Bronchial epithelial cell (primary cell): ENCODE data around the gene KIF14. TPM values are rescaled to one million over a fixed set of nuclear protein-coding genes. Genes with fewer than 3 reads are reported as not detected.
A peak's percentile ranks its signal among the peaks of the same experiment; 100 is the strongest.

Experiments used
- DNase-seq: peaks from one replicate; pipeline ENCODE4 v3.0.0-alpha.2; 2010; ENCODE audit warnings: low read depth
- FAIRE-seq: peaks from 2 replicates; lab custom pipeline; 2011; peaks lifted over from hg19 to GRCh38; lab: Jason Lieb, UNC
- H3K27me3 ChIP-seq: 2 replicates; pipeline ENCODE4 v1.5.1; 2011; ENCODE audit warnings: low read length; ENCODE audit not compliant: control insufficient read depth, insufficient read depth
- H3K36me3 ChIP-seq: 2 replicates; pipeline ENCODE4 v1.5.1; 2011; ENCODE audit warnings: low read length; ENCODE audit not compliant: control insufficient read depth, insufficient read depth
- H3K4me3 ChIP-seq: 2 replicates; pipeline ENCODE4 v1.5.1; 2011; ENCODE audit warnings: mild to moderate bottlenecking, low read depth, low read length, control low read depth
- total RNA-seq: library from RNA; depleted of rRNA; stranded (reverse); fragments of >200 nt; gene quantifications from 2 replicates; pipeline ENCODE4 v1.2.1, GENCODE V29; 2014
- TF ChIP-seq, protein P1 (sequence below): IDR thresholded peaks from 2 replicates; pipeline ENCODE4 v1.5.1; 2011; ENCODE audit warnings: mild to moderate bottlenecking, moderate library complexity, low read length, control low read depth, inconsistent platforms; ENCODE audit not compliant: insufficient read depth, severe bottlenecking

Gene KIF14
- total RNA-seq, 1 donor from 2014 or later, result 0.79 TPM

DNA sequence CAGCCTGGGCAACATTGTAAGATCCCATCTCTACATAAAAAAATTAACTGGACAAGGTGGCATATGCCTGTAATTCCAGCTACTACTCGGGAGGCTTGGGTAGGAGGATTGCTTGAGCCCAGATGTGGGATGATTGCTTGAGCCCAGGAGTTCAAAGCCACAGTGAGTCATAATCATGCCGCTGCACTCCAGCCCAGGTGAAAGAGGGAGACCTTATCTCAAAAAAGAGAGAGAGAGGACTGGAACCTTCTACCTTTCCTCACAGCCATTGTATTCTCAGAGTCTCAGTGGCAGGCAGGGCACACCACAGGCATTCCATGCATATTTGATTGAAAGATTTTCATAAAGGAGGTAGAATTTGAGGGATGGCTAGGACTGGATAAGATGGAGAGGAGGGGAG is 78.4 kb downstream of the KIF14 start:
- Histone ChIP-seq H3K4me3 (no peak overlapping the region), H3K36me3 (no peaks in the 10 kb centered on the region), H3K27me3 (no peaks in the 10 kb centered on the region)
- DNase-seq (no peak), FAIRE-seq (no peak)
- TF ChIP-seq, protein P1, sequence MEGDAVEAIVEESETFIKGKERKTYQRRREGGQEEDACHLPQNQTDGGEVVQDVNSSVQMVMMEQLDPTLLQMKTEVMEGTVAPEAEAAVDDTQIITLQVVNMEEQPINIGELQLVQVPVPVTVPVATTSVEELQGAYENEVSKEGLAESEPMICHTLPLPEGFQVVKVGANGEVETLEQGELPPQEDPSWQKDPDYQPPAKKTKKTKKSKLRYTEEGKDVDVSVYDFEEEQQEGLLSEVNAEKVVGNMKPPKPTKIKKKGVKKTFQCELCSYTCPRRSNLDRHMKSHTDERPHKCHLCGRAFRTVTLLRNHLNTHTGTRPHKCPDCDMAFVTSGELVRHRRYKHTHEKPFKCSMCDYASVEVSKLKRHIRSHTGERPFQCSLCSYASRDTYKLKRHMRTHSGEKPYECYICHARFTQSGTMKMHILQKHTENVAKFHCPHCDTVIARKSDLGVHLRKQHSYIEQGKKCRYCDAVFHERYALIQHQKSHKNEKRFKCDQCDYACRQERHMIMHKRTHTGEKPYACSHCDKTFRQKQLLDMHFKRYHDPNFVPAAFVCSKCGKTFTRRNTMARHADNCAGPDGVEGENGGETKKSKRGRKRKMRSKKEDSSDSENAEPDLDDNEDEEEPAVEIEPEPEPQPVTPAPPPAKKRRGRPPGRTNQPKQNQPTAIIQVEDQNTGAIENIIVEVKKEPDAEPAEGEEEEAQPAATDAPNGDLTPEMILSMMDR, result no peak

DNA sequence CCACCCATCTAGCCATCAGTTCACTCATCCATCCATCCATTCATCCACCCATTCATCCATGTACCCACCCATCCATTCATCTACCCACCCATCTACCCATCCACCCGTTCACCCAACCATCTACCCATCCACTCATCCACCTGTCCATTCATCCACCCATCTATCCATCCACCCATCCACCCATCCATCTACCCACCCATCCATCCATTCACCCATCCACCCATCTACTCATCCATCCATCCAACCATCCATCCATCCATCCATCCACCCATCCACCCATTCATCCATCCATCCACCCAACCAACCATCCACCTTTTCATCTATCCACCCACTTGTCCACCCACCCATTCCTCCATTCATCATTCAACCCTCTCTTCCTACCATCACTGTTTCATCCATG is 80.3 kb downstream of the KIF14 start:
- no peak for DNase-seq
- TF ChIP-seq, protein P1, result no peak
- H3K27me3 ChIP-seq, result no peaks in the 10 kb centered on the region
- H3K36me3 ChIP-seq, result no peaks in the 10 kb centered on the region
- no peak overlapping the region for H3K4me3 ChIP-seq
- no peak for FAIRE-seq

DNA sequence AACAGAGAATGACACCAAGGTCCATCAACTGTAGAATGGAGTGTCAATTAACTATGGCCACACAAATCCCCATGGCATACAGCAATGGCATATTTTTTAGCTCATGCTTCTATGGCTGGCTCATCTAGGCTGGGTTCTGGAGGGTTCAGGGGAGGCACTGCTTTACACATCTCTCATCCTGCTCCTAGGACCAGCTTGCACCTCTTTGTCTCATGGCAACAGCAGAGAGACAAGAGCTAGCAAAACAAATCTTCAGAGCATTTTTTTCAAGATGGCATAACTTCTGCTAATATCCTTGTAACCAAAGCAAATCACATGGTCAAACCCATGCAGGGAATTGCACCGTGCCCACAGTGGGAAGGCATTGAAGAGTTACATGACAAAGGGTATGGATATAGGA is 82.4 kb downstream of the KIF14 start:
- Histone ChIP-seq H3K36me3 (no peaks in the 10 kb centered on the region), H3K27me3 (no peaks in the 10 kb centered on the region), H3K4me3 (no peak overlapping the region)
- DNase-seq (no peak), FAIRE-seq (no peak)
- TF ChIP-seq, protein P1, result no peak

DNA sequence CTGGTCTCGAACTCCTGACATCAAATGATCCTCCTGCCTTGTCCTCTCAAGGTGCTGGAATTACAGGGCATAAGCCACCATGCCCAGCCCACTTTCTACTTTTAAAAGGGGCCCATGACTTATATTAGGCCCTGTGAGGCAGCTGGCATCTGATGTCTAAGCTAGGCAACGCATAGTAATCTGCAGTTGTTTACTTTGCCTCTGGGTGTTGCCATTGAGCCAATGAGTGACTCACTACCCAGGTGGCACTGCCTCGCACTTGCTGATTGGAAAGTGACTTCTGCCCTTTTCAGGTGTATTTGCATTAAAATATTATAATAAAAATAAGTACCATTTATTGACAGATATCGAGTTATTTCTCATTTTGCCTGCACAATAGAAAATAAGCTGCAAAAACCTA is 84.9 kb downstream of the KIF14 start:
- Histone ChIP-seq H3K4me3 (no peak overlapping the region), H3K27me3 (no peaks in the 10 kb centered on the region), H3K36me3 (no peaks in the 10 kb centered on the region)
- FAIRE-seq, result no peak
- peak; percentile 87 for DNase-seq
- TF ChIP-seq, protein P1, result peak; percentile 46

DNA sequence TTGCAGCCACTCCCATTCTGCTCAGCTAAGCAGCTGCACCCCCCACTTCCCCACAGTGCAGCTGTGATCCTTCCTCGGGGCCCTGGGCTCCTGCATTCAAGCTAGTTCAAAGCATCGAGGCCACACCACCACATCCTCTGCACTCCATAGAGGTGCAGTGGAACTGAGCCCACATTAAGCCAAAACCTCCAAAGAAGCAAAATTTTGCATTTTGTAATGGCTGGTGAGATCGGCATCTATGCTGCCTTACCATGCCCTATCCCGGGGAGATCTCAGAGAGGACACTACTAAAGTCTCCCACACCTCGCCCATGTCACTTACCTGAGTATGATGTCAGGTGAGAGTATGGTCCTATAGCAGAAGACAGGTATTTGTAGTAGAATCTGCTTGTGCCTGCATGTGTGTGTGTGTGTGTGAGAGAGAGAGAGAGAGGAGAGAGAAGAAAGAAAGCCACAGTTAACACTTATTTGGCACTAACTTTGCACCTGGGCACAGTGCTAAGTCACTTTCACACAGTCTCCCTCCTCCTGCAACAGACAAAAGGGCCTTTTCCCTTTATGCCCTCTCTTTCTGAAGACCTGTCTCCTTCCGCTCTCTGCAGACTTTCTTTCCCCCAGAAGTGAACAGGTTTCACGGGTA is 89.8 kb downstream of the KIF14 start:
- no peaks in the 10 kb centered on the region for H3K27me3 ChIP-seq
- FAIRE-seq (no peak), DNase-seq (no peak)
- no peaks in the 10 kb centered on the region for H3K36me3 ChIP-seq
- no peak overlapping the region for H3K4me3 ChIP-seq
- TF ChIP-seq, protein P1, result no peak

DNA sequence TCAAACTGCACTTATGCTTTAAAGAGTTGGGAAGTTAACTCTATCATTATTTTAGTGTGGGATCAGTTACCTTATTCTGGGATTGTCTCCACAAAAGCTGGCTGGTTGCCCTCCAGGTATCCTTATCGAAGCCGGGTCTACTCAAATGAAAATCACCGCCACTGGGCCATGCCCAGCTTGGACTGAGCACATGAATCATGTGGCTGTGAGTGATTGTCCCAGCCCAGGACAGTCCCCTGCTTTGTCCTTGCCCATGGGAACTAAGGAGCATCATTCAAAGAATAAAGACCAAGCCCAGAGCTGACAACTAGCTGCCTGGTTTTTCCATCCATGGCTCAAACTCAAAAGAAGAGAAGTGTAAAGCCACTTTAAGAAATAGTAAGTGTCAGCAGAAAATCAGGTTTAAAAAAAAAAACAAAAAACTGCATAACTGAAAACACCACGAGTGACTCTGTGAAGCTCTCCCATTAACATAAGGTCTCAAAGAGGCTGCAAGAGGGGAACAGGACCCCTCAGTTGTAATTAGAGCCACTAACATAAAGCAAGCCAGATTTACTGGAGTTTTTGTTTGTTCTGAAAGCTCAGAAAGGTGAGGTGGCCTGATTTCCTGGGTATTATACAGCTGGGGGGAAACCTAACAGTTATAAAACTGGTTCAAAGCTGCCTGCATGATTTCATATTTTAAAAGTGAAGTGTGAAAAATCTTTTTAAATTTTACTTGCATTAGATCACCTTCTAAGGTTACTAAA is 91.5 kb downstream of the KIF14 start:
- H3K4me3 ChIP-seq, result no peak overlapping the region

More for the DNA sequence above, 91.5 kb downstream of the KIF14 start:
- TF ChIP-seq, protein P1, result no peak
- no peak for DNase-seq
- FAIRE-seq, result no peak
- H3K27me3 ChIP-seq, result no peaks in the 10 kb centered on the region
- H3K36me3 ChIP-seq, result no peaks in the 10 kb centered on the region
